Fibroblast of the aortic adventitia (primary cell): ENCODE data around the gene CRABP2. TPM values are rescaled to one million over a fixed set of nuclear protein-coding genes. Genes with fewer than 3 reads are reported as not detected.

Experiments
- DNase-seq: peaks from one replicate; pipeline ENCODE4 v3.0.0-alpha.2; 2010; ENCODE audit warnings: low read depth
- H3K4me3 ChIP-seq: 2 replicates; pipeline ENCODE4 v1.5.1; 2011; ENCODE audit warnings: low read depth, mild to moderate bottlenecking, control low read depth, low read length, moderate library complexity
- total RNA-seq: library from RNA; depleted of rRNA; stranded (reverse); fragments of >200 nt; gene quantifications from 2 replicates; pipeline ENCODE4 v1.2.3, GENCODE V29; 2012; ENCODE audit warnings: low replicate concordance
- TF ChIP-seq, protein P1 (sequence below): IDR thresholded peaks from 2 replicates; pipeline ENCODE4 v1.5.1; 2011; ENCODE audit warnings: mild to moderate bottlenecking, low read length, control low read depth, inconsistent platforms; ENCODE audit not compliant: insufficient read depth

The CRABP2 gene
- total RNA-seq, 1 donor = 62.7 TPM

DNA sequence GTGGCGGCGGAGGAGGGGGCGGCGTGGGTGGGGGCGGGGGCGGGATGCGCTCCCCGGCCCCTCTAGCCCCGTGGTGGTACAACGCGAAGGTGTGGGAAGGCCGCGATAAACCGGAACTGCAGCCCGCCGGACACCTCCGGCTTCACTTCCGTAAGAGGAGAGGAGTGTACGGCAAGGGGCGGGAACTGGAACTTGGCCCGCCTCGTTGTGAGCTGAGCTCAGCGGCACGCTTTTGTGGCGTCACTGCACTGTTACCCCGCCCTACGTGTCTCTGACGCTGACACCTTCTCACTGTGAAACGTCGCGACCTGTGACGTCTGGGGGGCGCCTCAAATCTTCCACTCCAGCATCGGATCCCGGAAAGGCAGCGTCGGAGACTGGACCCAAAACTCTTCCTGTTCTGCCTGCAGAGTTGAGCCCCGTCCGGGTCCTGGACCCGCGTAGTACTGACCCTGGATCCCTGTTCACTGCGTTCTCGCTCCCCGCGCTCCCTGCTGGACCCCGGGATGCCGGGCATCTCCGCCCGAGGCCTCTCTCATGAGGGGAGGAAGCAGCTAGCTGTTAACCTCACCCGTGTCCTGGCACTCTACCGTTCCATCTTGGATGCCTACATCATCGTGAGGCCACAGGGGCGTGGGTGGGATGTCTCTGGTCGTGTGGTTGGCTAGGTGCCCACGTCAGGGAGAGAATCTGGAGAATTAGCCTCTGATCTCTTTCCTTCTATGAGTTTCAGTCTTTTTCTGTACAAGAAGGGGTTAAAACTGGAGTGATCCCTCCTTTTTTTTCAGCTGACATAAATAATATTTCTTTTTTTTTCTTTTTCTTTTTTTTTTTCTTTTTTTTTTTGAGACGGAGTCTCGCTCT is 23.4 kb upstream of the CRABP2 start, which contains the start of gene ISG20L2:
Gene ISG20L2 (minus strand): TSS at position 168 of the 864 bp plus-strand sequence. CDS start 1,114 bp downstream, outside the sequence.
- peak within 1 kb of the TSS; percentile 100 for H3K4me3 ChIP-seq
- peak; percentile 98 for DNase-seq
- TF ChIP-seq, protein P1, sequence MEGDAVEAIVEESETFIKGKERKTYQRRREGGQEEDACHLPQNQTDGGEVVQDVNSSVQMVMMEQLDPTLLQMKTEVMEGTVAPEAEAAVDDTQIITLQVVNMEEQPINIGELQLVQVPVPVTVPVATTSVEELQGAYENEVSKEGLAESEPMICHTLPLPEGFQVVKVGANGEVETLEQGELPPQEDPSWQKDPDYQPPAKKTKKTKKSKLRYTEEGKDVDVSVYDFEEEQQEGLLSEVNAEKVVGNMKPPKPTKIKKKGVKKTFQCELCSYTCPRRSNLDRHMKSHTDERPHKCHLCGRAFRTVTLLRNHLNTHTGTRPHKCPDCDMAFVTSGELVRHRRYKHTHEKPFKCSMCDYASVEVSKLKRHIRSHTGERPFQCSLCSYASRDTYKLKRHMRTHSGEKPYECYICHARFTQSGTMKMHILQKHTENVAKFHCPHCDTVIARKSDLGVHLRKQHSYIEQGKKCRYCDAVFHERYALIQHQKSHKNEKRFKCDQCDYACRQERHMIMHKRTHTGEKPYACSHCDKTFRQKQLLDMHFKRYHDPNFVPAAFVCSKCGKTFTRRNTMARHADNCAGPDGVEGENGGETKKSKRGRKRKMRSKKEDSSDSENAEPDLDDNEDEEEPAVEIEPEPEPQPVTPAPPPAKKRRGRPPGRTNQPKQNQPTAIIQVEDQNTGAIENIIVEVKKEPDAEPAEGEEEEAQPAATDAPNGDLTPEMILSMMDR = no peak

DNA sequence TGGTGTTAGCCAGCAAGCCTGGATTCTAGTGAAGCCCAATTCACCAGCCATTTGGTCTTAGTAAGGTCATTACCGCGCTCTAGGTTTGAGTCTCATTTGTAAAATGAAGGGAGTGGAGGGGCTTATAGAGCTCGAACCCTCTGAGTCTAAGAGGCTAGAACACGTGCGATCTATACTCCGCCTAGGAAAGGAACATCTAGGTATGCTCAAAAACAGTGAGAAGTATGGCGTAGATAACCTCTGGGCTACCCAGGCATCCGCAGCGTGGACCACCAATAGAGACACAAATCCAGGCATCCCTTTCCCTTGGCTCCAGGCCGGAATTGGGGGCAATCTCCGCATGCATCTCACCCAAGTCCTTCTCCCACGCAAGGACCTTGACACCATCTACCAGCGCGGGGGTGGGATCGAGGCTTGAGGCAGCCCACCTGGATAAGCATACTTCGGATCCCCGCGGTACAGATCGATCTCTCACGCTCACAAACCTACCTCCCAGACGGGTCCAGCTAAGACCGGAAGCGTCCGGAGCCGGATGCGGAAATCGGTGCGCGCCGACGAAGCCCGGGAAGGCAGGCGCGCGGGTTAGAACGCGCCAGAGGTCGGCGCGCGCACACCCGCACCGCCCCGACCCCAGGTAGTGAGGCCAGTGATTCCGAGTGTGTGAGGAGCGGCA is 22.7 kb upstream of the CRABP2 start, which contains the start of gene METTL25B:
Gene METTL25B (plus strand): TSS at position 544 of the 673 bp plus-strand sequence. CDS start 636 bp downstream, outside the sequence.
- DNase-seq = peak; percentile 74
- TF ChIP-seq, protein P1 = no peak

DNA sequence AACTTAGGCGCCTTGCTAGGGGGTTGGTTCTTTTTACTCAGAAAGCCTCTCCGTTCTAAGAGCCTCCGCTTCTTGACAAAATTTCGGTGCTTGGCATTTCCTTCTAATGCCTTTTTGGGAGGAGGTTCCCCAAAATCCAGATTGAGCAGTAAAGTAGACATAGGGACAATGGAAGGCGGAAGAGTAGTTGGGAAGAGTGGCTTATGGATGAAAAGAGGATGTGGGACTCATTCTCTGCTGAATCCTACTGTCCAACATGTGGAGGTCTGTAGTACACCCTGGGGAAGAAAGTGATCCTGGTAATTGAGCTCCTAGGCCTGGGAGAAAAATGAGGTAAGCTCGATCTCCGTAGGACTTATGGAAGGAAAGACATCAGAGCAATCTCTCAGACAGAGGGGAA is 22.1 kb upstream of the CRABP2 start:
- H3K4me3 ChIP-seq = peak overlapping the region; percentile 100
- TF ChIP-seq, protein P1 = no peak
- DNase-seq = no peak

More for the DNA sequence above, 22.7 kb upstream of the CRABP2 start, which contains the start of gene METTL25B:
- H3K4me3 ChIP-seq = peak within 1 kb of the TSS; percentile 100

DNA sequence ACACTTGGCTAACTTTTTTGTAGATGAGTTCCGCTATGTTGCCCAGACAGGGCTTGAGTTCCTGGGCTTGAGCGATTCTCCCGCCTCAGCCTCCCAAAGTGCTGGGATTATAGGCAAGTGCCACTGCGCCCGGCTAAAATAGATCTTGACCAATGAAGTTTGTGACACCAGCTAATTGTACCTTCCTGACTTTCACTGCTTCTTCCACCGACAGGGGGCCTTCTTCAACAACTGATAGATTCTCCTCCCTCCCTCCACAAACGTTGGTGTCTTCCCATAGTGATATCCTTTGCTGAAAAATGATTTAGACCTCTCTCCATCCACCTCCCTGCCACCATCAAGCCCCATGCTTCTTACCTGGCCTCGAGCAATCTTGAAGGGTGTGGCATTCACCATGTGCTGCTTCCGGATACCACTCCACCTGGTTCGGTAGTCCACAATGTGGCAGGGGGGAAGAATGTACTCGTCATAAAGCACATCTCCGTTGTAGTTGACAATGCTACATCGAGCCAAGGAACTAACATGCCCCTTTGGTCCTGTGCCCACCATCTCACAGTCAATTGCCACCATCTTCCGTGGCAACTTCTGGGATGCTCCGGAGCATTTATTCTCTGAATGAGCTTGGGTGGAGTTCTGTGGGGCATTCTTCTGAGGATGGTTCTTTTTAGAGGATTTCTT is 21.3 kb upstream of the CRABP2 start:
- DNase-seq = peak; percentile 78
- H3K4me3 ChIP-seq = peak overlapping the region; percentile 100
- TF ChIP-seq, protein P1 = peak; percentile 63

DNA sequence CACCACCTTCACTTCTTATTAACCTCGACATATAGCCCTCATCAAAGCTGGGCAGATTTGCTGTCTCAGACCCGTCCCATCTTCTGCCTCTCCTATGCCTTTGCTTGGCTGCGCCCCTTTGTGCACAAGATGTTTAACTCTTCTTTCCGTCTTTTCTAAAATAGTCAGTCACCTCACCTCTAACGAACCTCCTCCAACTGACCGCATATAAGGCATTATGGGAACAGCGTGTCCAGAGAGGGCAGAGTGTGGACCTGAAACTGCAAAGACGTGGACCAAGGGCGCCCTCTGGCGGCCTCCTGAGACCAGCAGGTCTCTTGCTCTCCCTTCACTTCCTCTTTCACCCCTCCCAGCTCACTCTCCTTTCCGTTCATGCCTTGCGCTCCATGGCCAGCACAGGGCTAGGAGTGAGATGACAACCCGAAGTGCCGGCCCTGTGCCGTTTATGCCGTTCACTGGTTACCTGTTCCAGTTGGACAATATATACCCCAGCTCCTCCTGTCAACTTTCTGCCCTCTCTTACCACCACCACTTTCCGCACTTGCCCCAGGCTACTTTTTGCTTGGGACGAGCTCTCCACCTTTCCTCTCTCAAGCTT is 20.4 kb upstream of the CRABP2 start:
- TF ChIP-seq, protein P1 = peak; percentile 94
- DNase-seq = peak; percentile 94
- peak overlapping the region; percentile 100 for H3K4me3 ChIP-seq

DNA sequence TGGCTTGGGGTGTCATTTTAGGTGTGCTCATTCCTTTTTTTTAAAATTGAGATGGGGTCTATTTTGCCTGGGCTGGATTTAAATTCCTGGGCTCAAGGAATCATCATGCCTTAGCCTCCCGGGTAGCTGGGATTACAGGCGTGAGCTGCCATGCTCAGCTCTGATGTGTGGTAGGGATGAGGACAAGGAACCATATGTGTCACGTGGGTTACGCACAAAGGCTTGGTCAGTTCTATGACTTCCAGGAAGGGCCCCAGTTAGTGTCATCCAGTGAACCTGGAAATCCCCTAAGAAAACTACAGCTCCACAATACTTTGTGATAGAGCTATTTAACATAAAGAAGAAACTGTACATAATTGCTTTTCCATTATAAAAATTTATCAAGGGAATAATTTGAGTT is 16.2 kb upstream of the CRABP2 start:
- H3K4me3 ChIP-seq = no peak overlapping the region
- no peak for DNase-seq
- TF ChIP-seq, protein P1 = no peak
